ENCODE results near the gene SMC3. TPM values are rescaled to one million over a fixed set of nuclear protein-coding genes. Genes with fewer than 3 reads are reported as not detected.

SMC3 gene
- total and polyA plus RNA-seq, 2 of the 13 experiments (the other 11 are each of a cell fraction or from before 2014, with no cell fraction given): 11.7 to 48.0 TPM

- TF ChIP-seq AHDC1 (CRISPR knock-in tag; IDR thresholded peaks at IDR 0.05; ENCODE audit: borderline replicate concordance) (no peak), ZNF597 (CRISPR knock-in tag; IDR thresholded peaks at IDR 0.05) (no peak), KDM5B (CRISPR knock-in tag; IDR thresholded peaks at IDR 0.05; ENCODE audit: borderline replicate concordance) (no peak), ZNF451 (CRISPR knock-in tag; IDR thresholded peaks at IDR 0.05) (no peak), KLF12 (CRISPR knock-in tag; IDR thresholded peaks at IDR 0.05; ENCODE audit: borderline replicate concordance) (no peak), ZNF276 (CRISPR knock-in tag; IDR thresholded peaks at IDR 0.05; ENCODE audit: low read depth) (no peak), SNAPC5 (CRISPR knock-in tag; IDR thresholded peaks at IDR 0.05; ENCODE audit: borderline replicate concordance) (no peak), DBP (CRISPR knock-in tag; IDR thresholded peaks at IDR 0.05; ENCODE audit: not compliant biosample characterization) (no peak), NRL (CRISPR knock-in tag; IDR thresholded peaks at IDR 0.05; ENCODE audit: borderline replicate concordance) (no peak), ZNF530 (CRISPR knock-in tag; IDR thresholded peaks at IDR 0.05; ENCODE audit: low read depth) (no peak), MBD4 (IDR thresholded peaks at IDR 0.05; ENCODE audit: borderline replicate concordance, low read length) (no peak)
Measured at GRCh38 chr10:110632591-110633215, 65.2 kb downstream of the SMC3 start (continued).
